NCI-H2081 treated with DMSO at 0.1 percent for 48 hours (cell line): ENCODE results near the gene GOLGA8R.
"Not testable (repeated sequence)": the region's sequence is repeated elsewhere in the genome, so short reads cannot be mapped to it uniquely, and the experiment has no call there.

ENCODE experiments used
- DNase-seq: peaks from one replicate; lab custom pipeline; 2025; lab: John Stamatoyannopoulos, UW

The GOLGA8R gene

DNA sequence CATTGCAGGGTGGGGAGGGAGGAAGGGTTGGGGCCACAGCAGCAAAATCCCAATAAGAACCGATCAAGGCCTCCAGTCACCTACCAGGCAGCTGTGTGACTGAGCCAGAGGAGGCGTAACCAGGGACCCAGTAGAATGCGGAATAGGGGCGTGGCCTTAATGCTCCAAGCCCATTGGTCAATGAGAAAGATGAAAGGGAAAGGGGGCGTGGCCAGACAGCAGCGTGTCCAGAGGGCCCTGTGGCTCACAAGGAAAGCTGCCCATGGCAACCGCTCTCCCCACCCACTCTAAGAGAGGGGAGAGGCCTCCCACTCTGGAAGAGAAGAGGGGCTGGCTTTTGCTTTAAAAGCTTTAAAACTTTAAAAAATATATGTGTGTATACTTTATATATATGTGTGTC lies at the start of gene GOLGA8R:
GOLGA8R (minus strand) TSS at position 101 of the 400 bp plus-strand sequence; CDS start at position 3, 98 bp downstream.
- not testable (repeated sequence) for DNase-seq

GRCh38 chr15:30463849-30464248 lies 49.8 kb upstream of the GOLGA8R start:
- DNase-seq = not testable (repeated sequence)

DNA sequence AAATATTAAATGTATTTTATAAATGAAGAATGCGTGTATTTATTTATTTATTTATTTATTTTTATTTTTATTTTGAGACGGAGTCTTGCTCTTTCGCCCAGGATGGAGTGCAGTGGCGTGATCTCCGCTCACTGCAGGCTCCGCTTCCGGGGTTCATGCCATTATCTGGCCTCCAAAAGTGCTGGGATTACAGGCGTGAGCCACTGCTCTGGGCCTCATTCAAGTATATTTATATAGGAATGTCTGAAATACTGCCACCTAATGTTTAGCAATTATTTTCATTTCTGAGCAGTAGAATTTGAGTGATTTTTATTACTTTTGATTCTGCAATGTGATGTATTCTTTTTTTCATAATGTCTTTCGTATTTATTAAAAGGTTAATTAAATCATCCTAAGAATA lies 48.1 kb upstream of the GOLGA8R start:
- DNase-seq = not testable (repeated sequence)

- DNase-seq = not testable (repeated sequence)
Observed at GRCh38 chr15:30452702-30453101, 38.6 kb upstream of the GOLGA8R start.

DNA sequence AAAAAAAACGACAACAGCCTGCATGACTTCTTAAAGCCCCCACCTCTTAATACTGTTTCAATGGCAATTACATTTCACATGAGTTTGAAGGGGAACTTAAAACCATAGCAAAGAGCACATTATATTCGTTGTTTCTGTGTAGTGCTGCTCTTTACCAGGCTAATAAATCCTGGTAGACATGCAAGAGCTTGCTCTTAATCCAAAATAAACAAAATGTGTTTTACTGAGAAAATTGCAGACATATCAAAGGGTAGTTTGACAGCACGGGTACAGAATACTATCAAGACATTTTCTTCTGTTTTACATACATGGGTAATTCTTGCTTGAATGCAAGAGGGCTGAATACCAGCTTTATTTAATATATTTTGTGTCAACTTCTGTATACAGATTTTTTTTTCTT lies 24.3 kb upstream of the GOLGA8R start:
- not testable (repeated sequence) for DNase-seq

DNA sequence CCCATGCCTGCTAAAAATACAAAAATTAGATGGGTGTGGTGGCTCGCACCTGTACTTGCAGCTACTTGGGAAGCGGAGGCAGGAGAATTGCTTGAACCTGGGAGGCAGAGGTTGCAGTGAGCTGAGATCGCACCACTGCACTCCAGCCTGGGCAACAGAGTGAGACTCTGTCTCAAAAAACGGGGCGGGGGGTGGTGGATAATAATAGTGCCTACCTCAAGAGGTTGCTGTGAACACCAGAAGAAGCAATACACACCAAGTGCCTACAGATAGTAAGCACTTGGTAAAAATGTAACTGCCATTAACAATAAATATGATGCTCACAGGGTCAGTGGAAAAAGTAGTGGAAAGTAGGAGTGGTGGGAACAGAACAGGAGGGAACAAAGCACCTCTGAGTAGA lies 21.8 kb upstream of the GOLGA8R start:
- DNase-seq = not testable (repeated sequence)

GRCh38 chr15:30420723-30421122 lies 6.7 kb upstream of the GOLGA8R start:
- DNase-seq = not testable (repeated sequence)

DNA sequence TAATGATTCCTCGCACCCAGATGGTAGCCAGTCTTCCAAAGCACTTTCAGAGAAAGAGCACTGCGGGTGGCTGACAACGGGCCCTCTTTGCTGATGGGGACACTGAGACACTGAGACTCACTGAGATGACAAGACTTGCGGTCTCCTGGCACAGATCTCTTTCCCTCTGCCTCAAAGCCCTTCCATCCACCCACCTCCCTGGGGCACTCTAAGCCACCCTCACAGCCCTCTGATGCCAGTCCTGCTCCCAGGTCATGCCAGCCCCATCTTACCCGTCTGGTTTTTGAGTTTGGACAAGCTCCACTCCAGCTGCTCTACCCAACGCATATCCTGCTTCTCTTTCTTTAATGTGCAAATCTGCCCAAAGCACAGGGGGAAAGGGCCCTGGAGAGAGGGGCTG lies 6.4 kb downstream of the GOLGA8R start:
- not testable (repeated sequence) for DNase-seq

DNA sequence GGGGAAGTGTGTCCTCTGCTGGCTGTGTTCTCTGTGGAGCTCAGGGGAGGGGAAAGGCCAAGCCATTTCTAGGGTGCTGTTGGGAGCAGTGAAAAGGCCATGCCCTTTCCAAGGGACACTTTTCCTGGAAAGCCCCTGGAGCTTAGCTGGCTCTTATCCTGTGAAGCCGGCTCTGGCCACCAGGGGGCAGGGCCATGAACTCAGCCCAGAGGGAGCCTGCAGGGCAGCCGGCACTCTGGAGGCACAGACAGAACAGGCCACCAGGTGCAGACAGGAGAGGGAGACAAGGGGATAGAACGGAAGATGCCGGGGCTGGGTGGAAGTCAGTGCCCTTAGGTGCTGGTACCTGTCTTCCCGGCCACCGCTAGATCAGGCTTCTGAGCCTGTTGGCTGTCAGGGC lies 15.1 kb downstream of the GOLGA8R start:
- DNase-seq = not testable (repeated sequence)

DNA sequence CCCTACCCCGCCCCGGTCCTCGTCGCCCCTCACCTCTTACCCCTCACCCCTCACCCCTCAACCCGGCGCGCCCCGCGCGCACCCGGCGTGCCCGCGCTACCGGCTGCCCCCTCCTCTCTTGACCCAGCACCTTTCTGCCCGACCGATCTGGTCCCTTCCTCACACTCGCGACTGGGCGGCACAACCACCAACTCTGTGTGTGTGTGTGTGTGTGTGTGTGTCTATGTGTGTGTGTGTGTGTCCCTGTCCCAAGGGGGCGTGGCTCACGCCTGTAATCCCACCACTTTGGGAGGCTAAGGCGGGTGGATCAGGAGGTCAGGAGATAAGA lies 20.4 kb downstream of the GOLGA8R start:
- not testable (repeated sequence) for DNase-seq

DNA sequence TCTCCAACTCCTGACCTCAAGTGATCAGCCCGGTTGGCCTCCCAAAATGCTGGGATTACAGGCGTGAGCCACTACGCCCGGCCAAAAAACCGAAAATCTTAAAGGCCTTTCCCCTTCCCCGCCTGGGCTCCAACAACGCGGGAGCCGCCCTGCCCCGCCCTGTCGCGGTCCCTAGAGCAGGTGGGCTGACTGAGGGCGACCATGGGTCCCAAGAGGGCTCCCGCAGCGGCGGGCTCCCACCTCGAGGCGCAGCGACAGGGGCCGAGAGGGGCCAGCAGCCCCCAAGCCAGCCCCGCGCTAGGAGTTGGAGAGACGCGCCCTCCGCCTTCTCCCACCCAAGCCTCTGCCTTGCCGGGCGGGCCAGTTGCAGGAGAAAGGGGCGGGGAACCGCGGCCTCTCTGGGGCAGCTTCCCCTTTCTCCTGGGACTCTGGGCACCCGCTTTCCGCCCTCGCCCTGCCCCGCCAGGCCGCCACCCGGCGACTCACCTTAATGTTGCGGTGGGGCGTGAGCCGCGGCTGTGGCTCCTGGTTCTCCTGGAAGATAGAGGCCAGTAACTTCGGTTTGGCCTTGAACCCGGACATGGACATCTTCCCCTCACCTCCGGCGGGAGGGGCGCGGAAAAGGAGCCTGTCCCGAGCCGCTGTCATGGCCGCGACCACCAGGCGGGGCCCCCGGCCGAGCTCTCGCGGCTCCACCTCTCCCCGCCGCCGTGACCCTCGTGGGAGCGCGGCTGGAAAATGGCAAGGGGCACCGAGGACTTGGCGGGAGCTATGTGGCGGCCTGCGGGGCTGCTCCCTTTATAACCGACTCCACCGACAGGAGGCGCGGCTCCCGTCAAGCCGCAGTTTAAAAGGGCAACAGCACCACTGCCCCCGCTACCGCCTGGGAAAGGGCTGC lies 21.0 kb downstream of the GOLGA8R start, which contains the start of gene CHRFAM7A:
CHRFAM7A (minus strand) TSS at position 775 of the 898 bp plus-strand sequence. CDS start 10,189 bp downstream, outside the sequence.
- not testable (repeated sequence) for DNase-seq

GRCh38 chr15:30386318-30386887 lies 27.7 kb downstream of the GOLGA8R start:
- not testable (repeated sequence) for DNase-seq

- not testable (repeated sequence) for DNase-seq
Observed at GRCh38 chr15:30377082-30377413, 37.0 kb downstream of the GOLGA8R start.

DNA sequence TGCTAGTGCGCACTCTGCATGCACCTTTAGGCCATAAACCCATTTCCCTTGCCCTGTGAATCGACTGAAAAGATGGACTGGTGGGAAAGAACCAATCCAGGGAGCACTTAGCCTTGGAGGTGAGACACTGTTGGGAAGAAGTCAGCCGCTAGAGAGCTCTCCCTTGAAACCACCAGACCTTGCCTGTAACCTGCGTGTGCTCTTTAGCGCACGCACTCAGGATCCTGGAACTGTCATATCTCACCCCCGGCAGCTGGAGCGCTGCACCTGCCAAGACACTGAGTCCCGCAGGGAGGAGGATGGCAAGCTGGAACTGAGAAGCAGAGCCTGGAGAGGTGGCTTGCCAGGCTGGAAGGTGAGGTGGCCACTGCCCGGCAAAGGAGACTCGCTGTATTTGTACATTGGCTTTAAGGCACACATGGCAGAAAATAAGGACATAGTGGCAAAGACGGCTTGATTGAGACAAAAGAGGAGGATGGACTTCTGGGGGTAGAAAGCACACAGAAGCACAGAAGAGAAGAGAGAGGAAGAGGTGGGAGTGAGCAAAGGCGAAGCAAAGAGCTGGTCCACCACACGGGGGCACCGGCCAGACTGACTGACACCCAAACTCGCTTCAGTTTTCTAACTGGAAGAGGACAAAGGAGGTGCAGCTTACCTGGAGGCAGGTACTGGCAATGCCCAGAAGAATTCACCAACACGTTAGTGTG lies 37.5 kb downstream of the GOLGA8R start:
- not testable (repeated sequence) for DNase-seq

GRCh38 chr15:30375872-30376271 lies 38.2 kb downstream of the GOLGA8R start:
- DNase-seq = not testable (repeated sequence)

DNA sequence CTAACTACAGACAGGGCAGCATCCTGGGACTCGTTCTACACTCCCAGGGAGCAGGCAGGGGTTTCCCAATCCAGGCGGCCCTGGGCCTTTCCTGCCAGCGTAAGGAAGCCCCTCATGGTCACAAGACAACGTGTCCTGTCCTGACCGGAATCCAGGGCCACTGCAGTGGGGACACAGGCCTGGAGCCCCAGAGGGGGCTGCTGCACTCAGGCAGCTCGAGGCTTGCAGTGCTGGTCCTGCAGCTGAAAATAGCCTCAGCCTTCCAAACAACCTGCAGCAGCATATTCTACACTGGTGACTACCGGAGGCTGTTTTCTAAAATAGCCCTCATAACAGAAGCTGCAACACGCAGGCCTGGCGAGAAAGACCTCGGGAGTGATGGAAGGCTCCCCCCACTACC lies 39.2 kb downstream of the GOLGA8R start:
- not testable (repeated sequence) for DNase-seq

DNA sequence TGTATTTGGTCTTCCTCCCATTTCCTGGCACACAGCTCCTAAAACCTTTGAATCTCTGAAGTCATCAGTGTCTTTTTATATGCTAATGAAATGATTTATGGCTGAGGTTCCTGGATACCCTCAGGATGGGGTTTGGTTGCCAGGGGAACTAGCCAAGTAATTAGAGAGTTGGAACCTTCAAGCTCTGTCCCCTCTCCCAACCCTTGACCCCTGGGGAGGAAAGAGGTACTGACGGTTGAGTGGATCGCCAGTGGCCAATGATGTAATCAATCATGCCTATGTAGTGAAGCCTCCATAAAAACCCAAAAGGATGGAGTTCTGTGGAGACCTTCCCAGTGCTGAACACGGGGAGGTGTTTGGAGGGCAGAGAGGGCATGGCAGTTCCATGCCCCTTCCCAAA lies 45.8 kb downstream of the GOLGA8R start:
- DNase-seq = not testable (repeated sequence)

GRCh38 chr15:30367246-30367645 lies 46.8 kb downstream of the GOLGA8R start:
- DNase-seq = not testable (repeated sequence)

DNA sequence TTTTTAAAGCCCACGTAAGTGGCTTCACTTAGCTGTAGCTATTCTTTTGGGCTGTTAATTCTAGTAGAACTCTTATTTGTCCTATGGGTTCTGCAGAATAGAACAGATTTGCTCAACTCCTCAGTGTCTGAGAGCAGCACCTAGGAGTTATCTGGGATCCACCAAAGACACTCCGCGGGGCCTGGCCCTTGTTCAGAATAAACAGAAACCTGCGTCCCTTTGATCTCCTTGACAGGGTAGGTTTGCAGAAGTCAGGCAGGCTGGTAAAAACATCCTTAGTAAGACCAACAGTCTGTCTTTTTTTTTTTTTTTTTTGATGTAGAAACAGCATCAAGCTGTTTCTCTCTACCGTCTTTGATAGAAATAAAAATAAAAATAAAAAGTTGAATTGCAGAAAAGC lies 52.7 kb downstream of the GOLGA8R start:
- not testable (repeated sequence) for DNase-seq

DNA sequence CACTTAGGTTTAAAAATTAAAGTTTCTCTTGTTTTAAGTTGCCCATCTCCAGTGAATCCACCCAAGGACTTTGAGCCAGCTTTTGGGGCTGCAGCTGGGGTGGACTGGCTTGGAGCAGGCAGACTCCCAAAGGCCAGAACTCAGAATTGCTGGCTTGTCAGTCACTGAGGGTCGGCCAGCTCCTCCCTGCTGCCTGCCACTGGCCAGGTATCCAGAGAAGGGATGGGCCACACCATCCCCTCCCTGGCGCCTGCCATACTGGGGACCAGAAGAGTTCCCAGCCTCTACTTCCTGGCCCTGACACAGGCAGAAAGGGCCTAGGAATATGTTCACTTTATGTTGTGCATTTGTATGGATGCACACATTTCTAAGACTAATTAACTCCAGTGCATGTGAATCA lies 53.1 kb downstream of the GOLGA8R start:
- DNase-seq = not testable (repeated sequence)

DNA sequence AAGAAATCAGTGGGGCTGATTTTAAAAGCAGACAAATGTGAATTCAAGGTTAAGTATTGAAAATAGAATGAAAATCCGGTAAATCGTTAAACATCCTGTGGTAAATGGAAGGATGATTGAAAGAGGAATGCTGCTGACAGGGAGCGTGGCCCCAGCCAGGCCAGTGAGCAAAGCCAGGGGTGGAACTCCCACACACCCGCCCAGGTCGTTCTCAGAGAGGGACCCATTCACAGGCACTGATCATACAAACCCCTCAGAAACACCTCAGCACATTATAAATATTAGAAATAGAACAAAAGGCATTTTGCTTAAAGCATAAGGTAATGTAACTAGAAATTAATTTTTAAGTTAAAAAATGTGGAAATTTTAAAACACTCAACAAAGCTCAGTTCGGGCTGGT lies 59.0 kb downstream of the GOLGA8R start:
- not testable (repeated sequence) for DNase-seq
